Transverse colon (tissue), 4 donors: ENCODE data around the gene SNRPA. TPM values are rescaled to one million over a fixed set of nuclear protein-coding genes. Genes with fewer than 3 reads are reported as not detected.

Experiments
- DNase-seq: peaks from one replicate; pipeline ENCODE4 v3.0.0-alpha.2; 2019
- H3K27ac ChIP-seq, 4 donors: fragments of 200-600 bp; sonication (generic); 2 replicates each; pipeline ENCODE4 v1.5.1; 2016 to 2018; ENCODE audit warnings: inconsistent platforms in 4 of 4
- H3K27me3 ChIP-seq: fragments of 200-600 bp; sonication (generic); 2 replicates; pipeline ENCODE4 v1.5.1; 2017; ENCODE audit warnings: inconsistent platforms
- H3K36me3 ChIP-seq, 4 donors: fragments of 200-600 bp; sonication (generic); 2 replicates each; pipeline ENCODE4 v1.5.1; 2017 to 2019; ENCODE audit warnings: inconsistent platforms in 4 of 4
- H3K4me1 ChIP-seq, 4 donors: fragments of 200-600 bp; sonication (generic); 2 replicates each; pipeline ENCODE4 v1.5.1; 2017 to 2020; ENCODE audit warnings: inconsistent platforms in 4 of 4
- H3K4me3 ChIP-seq, 4 donors: fragments of 200-600 bp; sonication (generic); 1 replicate in 1 of 4; 2 replicates in 3 of 4; pipeline versions ENCODE4 v1.5.1 to v1.6.1; 2017 to 2019; ENCODE audit warnings: inconsistent platforms in 4 of 4
- H3K9me3 ChIP-seq, 2 donors: fragments of 200-600 bp; sonication (generic); 2 replicates each; pipeline ENCODE4 v1.5.1; 2017 to 2019; ENCODE audit warnings: inconsistent platforms in 2 of 2
- CTCF ChIP-seq, 5 experiments: fragments of 200-600 bp in 3 of 5; fragments of 450-650 bp in 2 of 5; sonication (generic) in 3 of 5; IDR thresholded peaks; 1 replicate in 2 of 5; 2 replicates in 3 of 5; pipeline ENCODE4 v1.5.1; 2016 to 2017; ENCODE audit warnings: antibody characterized with exemption in 5 of 5, inconsistent platforms in 3 of 5, mild to moderate bottlenecking in 2 of 5, moderate library complexity in 1 of 5
- EP300 ChIP-seq: sonication (generic); formaldehyde crosslinking; IDR thresholded peaks from one replicate; pipeline ENCODE4 v1.6.1; 2017; ENCODE audit warnings: antibody characterized with exemption, low read depth
- POLR2A ChIP-seq: fragments of 450-650 bp; IDR thresholded peaks from one replicate; pipeline ENCODE4 v1.6.1; 2016; ENCODE audit warnings: antibody characterized with exemption, mild to moderate bottlenecking, moderate library complexity
- POLR2AphosphoS5 ChIP-seq, 3 donors: sonication (generic); formaldehyde crosslinking; IDR thresholded peaks; one replicate each; pipeline ENCODE4 v1.6.1; 2016; ENCODE audit warnings: antibody characterized with exemption in 3 of 3
- WGBS, 2 donors: methylation state at CpG; one replicate each; pipeline ENCODE4 v1.1.5; 2018; ENCODE audit warnings: low coverage in 1 of 2; 5-methylcytosine and 5-hydroxymethylcytosine counted together
- in situ Hi-C, 4 donors: fragments of 200-750 bp; cut with MboI; loops; one replicate each; pipeline versions ENCODE4 v1.15.0 to v1.15.1; 2017; ENCODE audit warnings: low sequenced_read_pairs in 3 of 4, low pct_ligation_motif_present in 1 of 4, low pct_unique_long_range_greater_than_20kb in 1 of 4
- intact Hi-C: fragments of 100-400 bp; cut with DNase I; formaldehyde crosslinking; loops from one replicate; pipeline ENCODE4 v1.15.1; 2023; ENCODE audit warnings: low total_unique reads
- total RNA-seq, 4 donors: library from RNA; depleted of rRNA; stranded (reverse); fragments of >200 nt; gene quantifications; one replicate each; pipeline ENCODE4 v1.1.0, GENCODE V29; 2016

Gene SNRPA
- total RNA-seq, 4 donors from 2014 or later, result 45.1 to 85.3 (median 65.6) TPM

GRCh38 chr19:40743926-40744325 lies 7.1 kb upstream of the SNRPA start:
- intact Hi-C loops (loop anchor here (10.0 kb wide), 1 partner anchor 749 kb away; the partner anchor contains the start of gene ZNF546), in situ Hi-C loops (no loop called here)
- 86% methylated on average over 10 of the region's 10 CpGs; no CpG with 5 or more reads in 1 of the 2 donors for WGBS, 2 donors
- Histone ChIP-seq H3K36me3 (peaks cover 0 to 4% (median 0%) of the 10 kb centered on the region in 4 donors), H3K9me3 (no peaks in the 10 kb centered on the region), H3K4me1 (peaks cover 0 to under 1% (median 0%) of the 10 kb centered on the region in 4 donors), H3K27me3 (no peaks in the 10 kb centered on the region), H3K4me3 (no peak overlapping the region), H3K27ac (no peak overlapping the region)
- no peak for DNase-seq
- TF ChIP-seq CTCF (IDR thresholded peaks at IDR 0.05) (no peak), EP300 (no peak), POLR2A (no peak), POLR2AphosphoS5 (IDR thresholded peaks at IDR 0.05) (no peak)

GRCh38 chr19:40744554-40745401 lies 6.2 kb upstream of the SNRPA start:
- H3K4me1 ChIP-seq, result peaks cover 7 to 9% (median 8%) of the 10 kb centered on the region in 4 donors
- in situ Hi-C loops (no loop called here), intact Hi-C loops (loop anchor here (10.0 kb wide), 1 partner anchor 750 kb away; the partner anchor contains the start of gene ZNF546)
- H3K4me3 ChIP-seq, result no peak overlapping the region
- H3K36me3 ChIP-seq, result no peaks in the 10 kb centered on the region
- 75% methylated on average over 14 of the region's 17 CpGs; no CpG with 5 or more reads in 1 of the 2 donors for WGBS, 2 donors
- no peaks in the 10 kb centered on the region for H3K9me3 ChIP-seq
- no peak for DNase-seq
- H3K27me3 ChIP-seq, result no peaks in the 10 kb centered on the region
- peak overlapping the region in 1 of 4 donors; percentile 7 for H3K27ac ChIP-seq
- TF ChIP-seq POLR2A (no peak), POLR2AphosphoS5 (IDR thresholded peaks at IDR 0.05) (no peak), EP300 (no peak), CTCF (IDR thresholded peaks at IDR 0.05) (no peak)

GRCh38 chr19:40745402-40745780 lies 5.6 kb upstream of the SNRPA start:
- in situ Hi-C loops (no loop called here), intact Hi-C loops (loop anchor here (10.0 kb wide), 1 partner anchor 751 kb away; the partner anchor contains the start of gene ZNF546)
- peak overlapping the region in 1 of 4 donors; percentile 7 for H3K27ac ChIP-seq
- H3K9me3 ChIP-seq, result no peaks in the 10 kb centered on the region
- DNase-seq, result no peak
- no peak for TF ChIP-seq POLR2A
- TF ChIP-seq CTCF (IDR thresholded peaks at IDR 0.05), result no peak
- peaks cover 9 to 12% (median 12%) of the 10 kb centered on the region in 4 donors for H3K4me1 ChIP-seq
- H3K36me3 ChIP-seq, result no peaks in the 10 kb centered on the region
- 75 to 83% methylated on average over 6 to 7 of the region's 7 CpGs for WGBS, 2 donors
- no peak overlapping the region for H3K4me3 ChIP-seq
- H3K27me3 ChIP-seq, result no peaks in the 10 kb centered on the region

GRCh38 chr19:40747536-40747935 lies 3.5 kb upstream of the SNRPA start:
- WGBS, 2 donors, result 85 to 93% methylated on average over 4 to 7 of the region's 7 CpGs
- intact Hi-C loops, result loop anchor here (10.0 kb wide), 1 partner anchor 753 kb away; the partner anchor contains the start of gene ZNF546

More at GRCh38 chr19:40747536-40747935, 3.5 kb upstream of the SNRPA start:
- Histone ChIP-seq H3K4me3 (no peak overlapping the region), H3K36me3 (no peaks in the 10 kb centered on the region), H3K4me1 (peaks cover 10 to 20% (median 19%) of the 10 kb centered on the region in 4 donors), H3K27me3 (no peaks in the 10 kb centered on the region), H3K27ac (no peak overlapping the region), H3K9me3 (no peaks in the 10 kb centered on the region)
- TF ChIP-seq CTCF (IDR thresholded peaks at IDR 0.05), result no peak
- in situ Hi-C loops, result no loop called here
- no peak for DNase-seq
